Lower lobe of right lung (tissue), 2 donors: ENCODE results near the gene PLEKHA7. TPM values are rescaled to one million over a fixed set of nuclear protein-coding genes. Genes with fewer than 3 reads are reported as not detected.
A peak's percentile ranks its signal among the peaks of the same experiment; 100 is the strongest.

Experiments
- ATAC-seq, 2 donors: fragments of 200-7000 bp; cut with Tn5 transposase; one replicate each; pipeline ENCODE4 v1.9.1; 2020 to 2022; ENCODE audit warnings: mild to moderate bottlenecking in 2 of 2, moderate library complexity in 2 of 2
- DNase-seq: peaks from one replicate; pipeline ENCODE4 v3.0.0-alpha.2; 2020
- H3K27ac ChIP-seq: fragments of 200-600 bp; one replicate; pipeline ENCODE4 v1.8.0; 2022
- H3K27me3 ChIP-seq: fragments of 200-600 bp; one replicate; pipeline ENCODE4 v1.8.0; 2022; ENCODE audit warnings: low read depth
- H3K36me3 ChIP-seq: fragments of 200-600 bp; one replicate; pipeline ENCODE4 v1.8.0; 2022; ENCODE audit warnings: mild to moderate bottlenecking
- H3K4me1 ChIP-seq: fragments of 200-600 bp; one replicate; pipeline ENCODE4 v1.8.0; 2022
- H3K4me3 ChIP-seq: fragments of 200-600 bp; one replicate; pipeline ENCODE4 v1.8.0; 2022; ENCODE audit warnings: mild to moderate bottlenecking
- H3K9me3 ChIP-seq: fragments of 200-600 bp; one replicate; pipeline ENCODE4 v1.8.0; 2022
- CTCF ChIP-seq: fragments of 200-600 bp; IDR thresholded peaks from one replicate; pipeline ENCODE4 v1.8.0; 2022; ENCODE audit warnings: antibody characterized with exemption, mild to moderate bottlenecking
- intact Hi-C: fragments of 100-400 bp; cut with DNase I; formaldehyde crosslinking; loops from one replicate; pipeline ENCODE4 v1.11.0; 2022
- total RNA-seq: library from RNA; stranded (reverse); fragmentation: NEBNext Ultra II Directional; extraction: Animal tissue kit (Norgen Biotek cat#: 25700); gene quantifications from one replicate; pipeline ENCODE4 v1.2.1, GENCODE V29; 2021
- donor health status: DM: no; HTN: yes; CAD: no; lungs with severe emphysema.

The PLEKHA7 gene
- total RNA-seq, 1 donor from 2014 or later, result 44.0 TPM

GRCh38 chr11:16804104-16804947, 209.9 kb downstream of the PLEKHA7 start:
- Histone ChIP-seq H3K9me3 (no peaks in the 10 kb centered on the region), H3K27me3 (no peaks in the 10 kb centered on the region), H3K27ac (no peak overlapping the region), H3K4me1 (peaks cover 46% of the 10 kb centered on the region), H3K36me3 (peaks cover 14% of the 10 kb centered on the region), H3K4me3 (no peak overlapping the region)
- no peak for TF ChIP-seq CTCF
- ATAC-seq (peak; percentile 5 to 7), DNase-seq (no peak)
- intact Hi-C loops, result no loop called here

GRCh38 chr11:16801288-16801980, 212.8 kb downstream of the PLEKHA7 start:
- H3K36me3 ChIP-seq, result peaks cover 14% of the 10 kb centered on the region
- intact Hi-C loops, result no loop called here
- H3K27ac ChIP-seq, result no peak overlapping the region
- no peaks in the 10 kb centered on the region for H3K27me3 ChIP-seq
- DNase-seq (no peak), ATAC-seq (peak in 1 of 2 donors; percentile 5)
- TF ChIP-seq CTCF, result no peak
- H3K9me3 ChIP-seq, result no peaks in the 10 kb centered on the region
- no peak overlapping the region for H3K4me3 ChIP-seq
- peaks cover 27% of the 10 kb centered on the region for H3K4me1 ChIP-seq

- no peak for TF ChIP-seq CTCF
- DNase-seq (no peak), ATAC-seq (no peak)
- Histone ChIP-seq H3K27me3 (no peaks in the 10 kb centered on the region), H3K4me3 (no peak overlapping the region), H3K36me3 (peaks cover 14% of the 10 kb centered on the region), H3K9me3 (no peaks in the 10 kb centered on the region), H3K4me1 (peaks cover 18% of the 10 kb centered on the region), H3K27ac (no peak overlapping the region)
- intact Hi-C loops, result no loop called here
Measured at GRCh38 chr11:16800382-16800781, 213.8 kb downstream of the PLEKHA7 start.

GRCh38 chr11:16799890-16800289, 214.3 kb downstream of the PLEKHA7 start:
- peaks cover 14% of the 10 kb centered on the region for H3K36me3 ChIP-seq
- H3K4me1 ChIP-seq, result peaks cover 13% of the 10 kb centered on the region
- H3K27ac ChIP-seq, result no peak overlapping the region
- H3K4me3 ChIP-seq, result no peak overlapping the region
- H3K9me3 ChIP-seq, result no peaks in the 10 kb centered on the region
- intact Hi-C loops, result no loop called here
- DNase-seq, result no peak
- TF ChIP-seq CTCF, result no peak
- no peak for ATAC-seq
- no peaks in the 10 kb centered on the region for H3K27me3 ChIP-seq

- H3K36me3 ChIP-seq, result peaks cover 14% of the 10 kb centered on the region
- intact Hi-C loops, result no loop called here
- H3K4me3 ChIP-seq, result no peak overlapping the region
- H3K9me3 ChIP-seq, result no peaks in the 10 kb centered on the region
- ATAC-seq (no peak), DNase-seq (no peak)
- H3K4me1 ChIP-seq, result peaks cover 7% of the 10 kb centered on the region
- no peaks in the 10 kb centered on the region for H3K27me3 ChIP-seq
- TF ChIP-seq CTCF, result no peak
- no peak overlapping the region for H3K27ac ChIP-seq
Measured at GRCh38 chr11:16799221-16799620, 215.0 kb downstream of the PLEKHA7 start.
